Measurements from ENCODE around the gene CDKN2AIPNL. TPM values are rescaled to one million over a fixed set of nuclear protein-coding genes. Genes with fewer than 3 reads are reported as not detected.
A peak's percentile ranks its signal among the peaks of the same experiment; 100 is the strongest.

Gene CDKN2AIPNL
- 28.3 and 45.7 TPM in 2 replicates for total RNA-seq

GRCh38 chr5:134411546-134412266, at the start of gene CDKN2AIPNL:
Gene CDKN2AIPNL, minus strand, starts transcription at chr5:134411881. Its CDS starts 27 bp downstream, at chr5:134411854.
- peak; percentile 61 to 90 for DNase-seq (ENCODE audit: low read depth in 2 of 2)

- no peak for DNase-seq (ENCODE audit: low read depth in 2 of 2)
Measured at GRCh38 chr5:134460551-134460950, 48.9 kb upstream of the CDKN2AIPNL start.

DNA sequence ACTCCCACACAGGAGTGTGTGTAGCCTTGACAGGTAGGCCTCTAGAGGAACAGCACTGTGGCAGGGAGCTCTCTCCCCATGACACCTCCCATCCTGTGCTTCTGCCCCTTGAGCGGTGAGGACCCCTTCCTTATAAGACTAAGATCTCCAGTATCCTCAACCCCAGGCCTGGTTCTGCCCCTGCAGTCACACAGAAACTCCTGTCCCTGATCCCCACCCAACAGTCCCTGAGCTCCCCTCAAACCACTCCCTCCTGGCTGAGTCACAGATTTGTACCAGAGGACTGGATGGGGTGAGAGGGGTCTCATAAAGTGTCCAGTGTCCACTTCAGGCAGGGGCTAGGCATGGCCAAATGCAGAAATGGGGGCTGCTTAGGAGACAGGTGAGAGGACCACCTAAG, 47.8 kb upstream of the CDKN2AIPNL start:
- no peak for DNase-seq (ENCODE audit: low read depth in 2 of 2)

GRCh38 chr5:134459010-134459403, 47.3 kb upstream of the CDKN2AIPNL start:
- DNase-seq (ENCODE audit: low read depth in 2 of 2), result no peak

DNA sequence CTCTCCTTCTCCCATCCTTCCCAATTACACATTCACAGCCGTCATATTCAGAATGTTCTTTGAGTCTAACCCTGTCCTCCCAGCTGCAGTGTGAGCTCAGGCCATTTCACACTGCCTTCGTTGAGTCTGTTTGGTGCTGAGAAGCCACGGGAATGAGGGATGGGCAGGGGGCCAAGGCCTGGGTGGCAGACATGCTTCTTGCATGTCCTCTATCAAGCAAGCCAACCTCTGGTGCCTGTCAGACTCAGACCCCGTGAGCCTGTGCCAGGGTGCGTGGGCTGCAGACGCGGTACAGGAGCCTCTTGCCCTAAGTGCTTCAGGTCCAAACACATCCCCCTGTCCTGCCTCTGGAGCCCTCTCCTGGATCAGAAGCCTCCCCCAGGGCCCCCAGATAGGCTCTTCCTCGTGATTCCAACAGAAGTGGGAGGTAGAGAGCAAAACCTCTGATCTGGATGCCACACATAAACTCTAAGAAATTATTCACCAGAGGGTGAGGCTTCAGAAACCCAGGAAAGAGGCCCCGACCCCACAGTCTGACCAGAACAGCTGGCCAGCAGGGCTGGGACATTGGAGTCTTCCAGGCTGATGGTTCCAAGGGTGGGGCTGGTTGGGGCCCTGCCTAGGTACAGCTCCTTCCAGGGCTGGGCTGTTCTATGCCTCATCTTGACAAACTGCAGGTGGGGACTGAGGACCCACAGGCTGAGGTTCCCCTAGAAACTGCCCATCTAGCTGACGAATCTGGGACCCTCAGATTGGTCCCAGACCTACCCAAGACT, 46.7 kb upstream of the CDKN2AIPNL start:
- no peak for DNase-seq (ENCODE audit: low read depth in 2 of 2)

DNA sequence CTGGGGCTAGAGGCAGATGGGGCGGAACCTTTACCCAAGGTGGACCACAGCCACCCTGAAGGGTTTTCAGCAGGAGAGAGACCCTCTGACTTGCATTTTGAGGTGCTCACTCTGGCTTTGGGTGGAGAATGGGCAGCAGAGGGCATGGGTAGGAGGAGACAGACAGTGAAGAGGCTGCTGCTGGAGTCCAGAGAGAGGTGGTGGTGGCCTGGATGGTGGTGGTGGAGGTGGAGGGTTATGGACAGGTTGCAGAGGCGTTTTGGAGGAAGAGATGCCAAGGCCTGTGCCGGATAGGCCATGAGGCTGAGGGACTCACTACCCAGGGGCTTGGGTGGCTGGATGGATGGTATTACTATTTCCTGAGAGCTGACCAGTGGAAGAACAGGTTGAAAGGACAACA, 46.1 kb upstream of the CDKN2AIPNL start:
- no peak for DNase-seq (ENCODE audit: low read depth in 2 of 2)

GRCh38 chr5:134456825-134457224, 45.1 kb upstream of the CDKN2AIPNL start:
- DNase-seq (ENCODE audit: low read depth in 2 of 2), result no peak

- no peak for DNase-seq (ENCODE audit: low read depth in 2 of 2)
Measured at GRCh38 chr5:134455466-134455865, 43.8 kb upstream of the CDKN2AIPNL start.

- no peak for DNase-seq (ENCODE audit: low read depth in 2 of 2)
Measured at GRCh38 chr5:134453016-134453415, 41.3 kb upstream of the CDKN2AIPNL start.

DNA sequence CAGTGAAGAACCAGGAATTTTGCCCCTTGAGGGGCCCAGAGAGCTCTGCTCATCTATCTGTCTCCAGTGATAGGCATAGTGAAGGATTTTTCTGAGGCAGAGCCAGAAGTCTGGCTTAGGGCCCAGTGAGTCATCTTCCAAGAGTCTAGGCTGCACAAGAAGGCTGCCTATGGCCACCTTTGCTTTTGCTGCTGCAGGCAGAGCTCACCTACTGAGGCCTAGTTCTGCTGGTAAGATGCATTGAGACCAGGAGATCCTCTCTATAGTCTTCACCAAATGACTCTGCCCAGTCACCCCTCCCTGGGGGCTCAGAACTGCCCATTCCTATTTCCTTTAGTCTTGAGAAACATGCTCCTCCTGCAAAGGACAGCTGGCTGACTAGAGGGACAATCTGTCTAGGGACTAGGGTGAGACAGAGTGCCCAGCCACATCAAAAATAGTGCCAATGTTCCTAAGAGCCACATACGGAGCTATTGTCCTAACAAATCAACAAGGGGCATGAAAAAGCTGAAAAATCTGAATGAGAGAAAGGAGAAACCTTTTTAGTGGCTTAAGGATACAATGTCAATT, 40.3 kb upstream of the CDKN2AIPNL start:
- peak in 1 of 2 donors; percentile 67 for DNase-seq (ENCODE audit: low read depth in 2 of 2)

DNA sequence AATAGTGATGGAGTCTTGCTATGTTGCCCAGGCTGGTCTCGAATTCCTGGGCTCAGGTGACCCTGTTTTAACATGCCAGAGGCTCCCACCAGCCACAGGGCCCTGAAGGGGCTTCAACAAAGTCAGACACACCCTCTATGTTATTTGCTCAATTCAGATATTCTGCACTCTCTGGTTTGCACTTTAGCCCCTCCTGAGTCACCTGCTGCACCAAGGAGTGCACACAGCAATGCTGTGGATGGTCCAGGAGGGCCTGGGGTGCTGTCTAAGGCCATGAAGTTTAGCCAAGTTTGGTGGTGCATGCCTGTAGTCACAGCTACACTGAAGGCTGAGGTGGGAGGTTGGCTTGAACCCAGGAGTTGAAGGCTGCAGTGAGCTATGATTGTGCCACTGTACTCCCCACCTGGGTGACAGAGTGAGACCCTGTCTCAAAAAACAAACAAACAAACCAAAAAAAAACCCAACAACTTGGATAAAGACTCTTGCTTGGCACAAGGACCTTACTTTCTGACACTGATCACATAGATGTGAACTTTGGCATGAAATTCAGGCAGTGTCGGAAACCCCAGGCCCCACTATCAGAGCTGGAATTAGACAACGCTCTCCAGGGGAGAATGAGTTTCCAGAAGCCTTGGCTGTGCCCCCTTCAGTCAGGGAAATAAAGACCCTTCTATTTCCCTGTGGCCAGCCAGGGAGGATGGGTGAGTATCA, 39.7 kb upstream of the CDKN2AIPNL start:
- no peak for DNase-seq (ENCODE audit: low read depth in 2 of 2)

- DNase-seq (ENCODE audit: low read depth in 2 of 2), result no peak
Measured at GRCh38 chr5:134450374-134450773, 38.7 kb upstream of the CDKN2AIPNL start.

DNA sequence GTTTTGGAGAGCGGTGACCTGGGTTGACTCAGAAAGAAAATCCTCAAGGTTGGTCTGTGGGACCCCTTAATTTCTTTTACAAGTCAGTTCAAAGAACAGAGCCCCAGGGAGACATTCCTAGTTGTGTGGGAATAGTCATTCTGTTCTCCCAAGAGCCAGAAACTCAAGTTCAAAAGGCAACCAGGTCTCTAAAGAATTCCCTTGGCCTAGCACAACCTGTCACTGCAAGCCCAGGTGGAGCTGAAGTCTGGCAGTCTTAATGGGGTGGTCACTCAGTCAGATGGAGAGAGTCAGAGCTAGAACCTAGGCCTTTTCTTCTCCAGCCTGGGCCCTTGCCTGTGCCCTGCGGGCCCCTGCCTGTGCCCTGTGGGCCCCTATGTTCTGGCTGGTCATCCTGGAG, 37.5 kb upstream of the CDKN2AIPNL start:
- no peak for DNase-seq (ENCODE audit: low read depth in 2 of 2)

GRCh38 chr5:134447815-134448520, 36.3 kb upstream of the CDKN2AIPNL start:
- DNase-seq (ENCODE audit: low read depth in 2 of 2), result no peak

DNA sequence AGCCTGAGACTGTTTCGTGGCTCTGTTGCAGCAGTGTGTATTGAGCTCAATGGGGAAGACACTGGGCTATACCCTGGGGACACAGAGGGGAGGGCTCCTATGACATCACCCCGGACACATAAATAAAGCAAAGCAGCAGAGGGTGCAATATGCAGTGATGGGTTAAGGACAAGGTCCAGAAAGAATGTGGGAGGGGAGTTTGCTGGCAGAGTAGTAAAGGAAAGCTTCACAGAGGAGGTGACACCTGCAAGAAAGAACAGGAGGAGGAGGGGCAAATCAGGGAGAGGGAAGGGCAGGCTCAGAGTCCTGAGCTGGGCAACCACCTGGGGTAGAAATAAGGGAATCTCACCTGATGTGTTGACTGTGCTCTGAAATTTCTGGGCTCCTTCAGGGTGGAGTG, 35.3 kb upstream of the CDKN2AIPNL start:
- DNase-seq (ENCODE audit: low read depth in 2 of 2), result no peak

DNA sequence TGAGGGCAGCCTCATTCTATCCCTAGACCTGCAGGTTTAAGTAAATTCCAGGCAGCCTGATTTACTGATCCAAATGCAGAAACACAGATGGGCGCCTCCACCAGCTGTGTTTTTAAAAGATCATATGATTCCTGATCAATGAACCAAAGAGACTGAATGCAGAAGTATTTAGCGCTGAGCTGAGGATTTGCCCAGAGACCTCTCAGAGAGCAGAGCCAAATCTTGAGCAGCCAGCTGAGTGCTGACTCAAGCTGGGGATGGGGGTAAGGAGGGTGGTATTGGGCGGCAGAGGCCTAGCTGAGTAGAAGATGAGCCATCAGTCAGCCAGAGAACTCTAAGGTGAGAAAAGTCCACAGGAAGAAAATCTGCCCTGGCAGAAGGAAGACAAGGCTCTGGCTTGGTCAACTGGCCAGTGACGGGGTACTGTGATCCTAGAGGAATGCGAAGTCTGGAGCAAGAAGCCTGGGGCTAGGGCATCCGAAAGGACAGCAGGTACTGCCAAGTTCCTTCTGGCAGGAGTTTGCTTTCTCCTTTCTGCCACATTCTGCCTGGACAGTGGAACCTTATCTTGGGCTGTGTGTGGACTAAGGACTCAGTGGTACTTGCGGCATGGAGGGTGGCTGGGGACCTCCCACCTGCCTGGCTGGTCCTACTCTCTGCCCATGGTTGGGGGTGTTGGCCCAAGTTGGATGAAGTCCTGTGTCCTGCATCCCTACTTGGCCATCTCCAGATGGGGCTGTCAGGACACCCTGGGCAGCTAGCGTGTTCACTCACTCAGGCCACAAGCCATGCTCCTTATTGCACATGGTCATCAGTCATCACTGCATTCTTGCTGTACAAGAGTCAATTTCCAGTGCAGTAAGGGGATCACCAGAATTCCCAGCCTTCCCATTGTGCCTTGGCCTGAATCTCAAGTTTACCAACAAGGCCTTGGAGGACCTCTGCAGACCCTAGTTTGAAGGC, 34.5 kb upstream of the CDKN2AIPNL start:
- no peak for DNase-seq (ENCODE audit: low read depth in 2 of 2)

DNA sequence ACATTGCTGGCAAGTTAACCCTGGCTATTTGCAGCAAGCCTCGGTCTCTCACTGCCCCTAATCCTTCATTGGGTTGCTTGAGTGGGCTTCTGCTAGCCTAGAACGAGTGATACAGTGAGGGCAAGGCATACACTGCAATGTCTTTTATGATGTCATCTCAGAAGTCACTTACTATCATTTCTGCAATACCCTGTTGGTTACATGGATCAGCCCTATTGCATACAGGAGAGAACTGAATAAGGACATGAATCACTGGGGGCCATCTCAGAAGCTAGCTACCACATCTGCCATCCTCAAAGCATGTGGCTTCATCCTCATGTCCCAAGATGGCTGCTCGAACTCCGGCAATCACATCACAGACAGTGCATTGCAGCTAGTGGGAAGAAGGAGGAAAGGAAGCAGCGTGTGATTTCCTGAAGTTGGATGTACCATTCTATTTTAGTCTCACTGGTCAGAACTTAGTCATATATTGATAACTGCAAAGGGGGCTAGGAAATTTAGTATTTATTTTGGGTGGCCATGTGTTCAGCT, 33.3 kb upstream of the CDKN2AIPNL start:
- no peak for DNase-seq (ENCODE audit: low read depth in 2 of 2)

DNA sequence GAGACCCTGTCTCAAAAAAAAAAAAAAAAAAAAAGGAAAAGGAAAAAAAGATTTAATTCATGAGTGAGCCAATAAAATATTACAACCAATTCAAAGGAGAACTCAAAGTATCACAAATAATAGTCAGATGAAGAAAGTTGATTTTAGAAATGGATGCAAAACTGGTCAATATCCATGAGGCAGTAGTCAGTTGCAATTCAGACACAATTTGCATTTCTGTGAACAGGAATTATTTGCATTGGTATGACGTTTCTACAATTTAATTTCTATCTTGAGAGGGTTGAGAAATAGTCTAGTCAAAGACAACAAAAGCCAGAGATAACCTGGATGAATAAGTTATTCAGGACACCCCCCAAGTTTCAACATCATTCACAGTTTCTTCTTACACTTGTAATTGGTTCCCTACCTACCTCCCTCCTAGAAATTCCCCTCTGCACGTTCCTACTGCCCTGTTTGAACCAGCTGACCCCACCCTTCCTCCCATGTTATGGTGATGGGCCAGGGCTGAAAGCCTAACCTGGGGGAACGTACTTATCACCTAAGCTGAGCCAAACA, 28.6 kb upstream of the CDKN2AIPNL start:
- no peak for DNase-seq (ENCODE audit: low read depth in 2 of 2)

- DNase-seq (ENCODE audit: low read depth in 2 of 2), result peak; percentile 35 to 56
Measured at GRCh38 chr5:134439210-134439654, 27.6 kb upstream of the CDKN2AIPNL start.
